Activated naive CD4-positive, alpha-beta T cell treated with anti-CD3 and anti-CD28 coated beads for 36 hours (primary cell): ENCODE data around the gene NUP107. TPM values are rescaled to one million over a fixed set of nuclear protein-coding genes. Genes with fewer than 3 reads are reported as not detected.

Experiments
- CTCF ChIA-PET: fragments of 350-600 bp; sonication (Branson Sonifier 250); formaldehyde crosslinking; loops from one replicate; lab custom pipeline; 2021; ENCODE audit warnings: antibody characterized with exemption; lab: Charles Lee
- DNase-seq: peaks from one replicate; pipeline ENCODE4 v3.0.0-alpha.2; 2020
- H3K27ac Mint-ChIP-seq: one replicate; pipeline ENCODE4 v1.8.0; 2021; ENCODE audit warnings: mild to moderate bottlenecking, mixed read lengths
- H3K27me3 Mint-ChIP-seq: one replicate; pipeline ENCODE4 v1.8.0; 2021; ENCODE audit warnings: low read depth, mixed read lengths
- H3K36me3 Mint-ChIP-seq: one replicate; pipeline ENCODE4 v1.8.0; 2021; ENCODE audit warnings: low read depth, mixed read lengths
- H3K4me1 Mint-ChIP-seq: one replicate; pipeline ENCODE4 v1.8.0; 2021; ENCODE audit warnings: low read depth, mixed read lengths
- H3K4me3 Mint-ChIP-seq: one replicate; pipeline ENCODE4 v1.8.0; 2021; ENCODE audit warnings: mild to moderate bottlenecking, moderate library complexity, mixed read lengths
- H3K9me3 Mint-ChIP-seq: one replicate; pipeline ENCODE4 v1.8.0; 2021; ENCODE audit warnings: mixed read lengths
- intact Hi-C: fragments of 100-400 bp; cut with micrococcal nuclease; formaldehyde crosslinking; loops from one replicate; pipeline ENCODE4 v1.15.1; 2023
- total RNA-seq, 2 experiments: library from RNA; stranded (reverse); gene quantifications; one replicate each; pipeline ENCODE4 v1.2.3, GENCODE V29; 2021

Gene NUP107
- total RNA-seq, 2 experiments from 2014 or later, result 126 to 135 TPM

- Mint-ChIP-seq H3K27ac (no peak overlapping the region), H3K36me3 (no peaks in the 10 kb centered on the region), H3K9me3 (no peaks in the 10 kb centered on the region), H3K4me1 (no peaks in the 10 kb centered on the region), H3K27me3 (no peaks in the 10 kb centered on the region), H3K4me3 (no peak overlapping the region)
- CTCF ChIA-PET, result interaction anchor here (0.6 kb wide), 1 partner anchor 505 kb away, joined by 3 read pairs; no protein-coding TSS in a partner anchor
- DNase-seq, result no peak
- intact Hi-C loops, result no loop called here
Observed at GRCh38 chr12:68781728-68782127, 95.0 kb downstream of the NUP107 start.

GRCh38 chr12:68784015-68784414 lies 97.2 kb downstream of the NUP107 start:
- no peak overlapping the region for H3K27ac Mint-ChIP-seq
- no peaks in the 10 kb centered on the region for H3K9me3 Mint-ChIP-seq
- no peaks in the 10 kb centered on the region for H3K4me1 Mint-ChIP-seq
- H3K27me3 Mint-ChIP-seq, result no peaks in the 10 kb centered on the region
- CTCF ChIA-PET, result no interaction called here
- intact Hi-C loops, result no loop called here
- no peak for DNase-seq
- no peaks in the 10 kb centered on the region for H3K36me3 Mint-ChIP-seq
- H3K4me3 Mint-ChIP-seq, result no peak overlapping the region

GRCh38 chr12:68785358-68785757 lies 98.6 kb downstream of the NUP107 start:
- CTCF ChIA-PET, result no interaction called here
- H3K9me3 Mint-ChIP-seq, result no peaks in the 10 kb centered on the region

GRCh38 chr12:68785823-68786222 lies 99.0 kb downstream of the NUP107 start:
- no peaks in the 10 kb centered on the region for H3K36me3 Mint-ChIP-seq
- H3K27ac Mint-ChIP-seq, result no peak overlapping the region
- DNase-seq, result no peak
- intact Hi-C loops, result no loop called here
- H3K4me1 Mint-ChIP-seq, result no peaks in the 10 kb centered on the region
- no peaks in the 10 kb centered on the region for H3K27me3 Mint-ChIP-seq
- no peak overlapping the region for H3K4me3 Mint-ChIP-seq
- CTCF ChIA-PET, result no interaction called here
- H3K9me3 Mint-ChIP-seq, result no peaks in the 10 kb centered on the region

More at GRCh38 chr12:68785358-68785757, 98.6 kb downstream of the NUP107 start:
- no peaks in the 10 kb centered on the region for H3K4me1 Mint-ChIP-seq
- no peak for DNase-seq
- no peak overlapping the region for H3K27ac Mint-ChIP-seq
- no peaks in the 10 kb centered on the region for H3K27me3 Mint-ChIP-seq
- intact Hi-C loops, result no loop called here
- H3K36me3 Mint-ChIP-seq, result no peaks in the 10 kb centered on the region
- H3K4me3 Mint-ChIP-seq, result no peak overlapping the region

- Mint-ChIP-seq H3K27me3 (no peaks in the 10 kb centered on the region), H3K27ac (no peak overlapping the region), H3K9me3 (no peaks in the 10 kb centered on the region), H3K4me3 (no peak overlapping the region), H3K4me1 (no peaks in the 10 kb centered on the region), H3K36me3 (no peaks in the 10 kb centered on the region)
- CTCF ChIA-PET, result no interaction called here
- intact Hi-C loops, result no loop called here
- DNase-seq, result no peak
Observed at GRCh38 chr12:68786929-68787328, 100.2 kb downstream of the NUP107 start.

- Mint-ChIP-seq H3K27me3 (no peaks in the 10 kb centered on the region), H3K36me3 (no peaks in the 10 kb centered on the region)
- intact Hi-C loops, result no loop called here
Observed at GRCh38 chr12:68788554-68789143, 101.9 kb downstream of the NUP107 start.

GRCh38 chr12:68789144-68789878 lies 102.5 kb downstream of the NUP107 start:
- intact Hi-C loops, result no loop called here
- Mint-ChIP-seq H3K27ac (no peak overlapping the region), H3K9me3 (no peaks in the 10 kb centered on the region), H3K36me3 (no peaks in the 10 kb centered on the region), H3K4me3 (no peak overlapping the region), H3K27me3 (no peaks in the 10 kb centered on the region), H3K4me1 (no peaks in the 10 kb centered on the region)
- CTCF ChIA-PET, result no interaction called here
- DNase-seq, result no peak

More at GRCh38 chr12:68788554-68789143, 101.9 kb downstream of the NUP107 start:
- DNase-seq, result no peak
- CTCF ChIA-PET, result no interaction called here
- Mint-ChIP-seq H3K4me1 (no peaks in the 10 kb centered on the region), H3K27ac (no peak overlapping the region), H3K4me3 (no peak overlapping the region), H3K9me3 (no peaks in the 10 kb centered on the region)

- Mint-ChIP-seq H3K36me3 (no peaks in the 10 kb centered on the region), H3K9me3 (no peaks in the 10 kb centered on the region), H3K27ac (no peak overlapping the region), H3K27me3 (no peaks in the 10 kb centered on the region), H3K4me3 (no peak overlapping the region), H3K4me1 (no peaks in the 10 kb centered on the region)
- DNase-seq, result no peak
- CTCF ChIA-PET, result no interaction called here
- intact Hi-C loops, result loop anchor here (5.0 kb wide), 1 partner anchor 458 kb away; the partner anchor contains the start of gene MDM1
Observed at GRCh38 chr12:68790081-68790951, 103.5 kb downstream of the NUP107 start.

GRCh38 chr12:68790952-68791234 lies 104.1 kb downstream of the NUP107 start:
- no peaks in the 10 kb centered on the region for H3K36me3 Mint-ChIP-seq
- intact Hi-C loops, result loop anchor here (5.0 kb wide), 1 partner anchor 459 kb away; the partner anchor contains the start of gene MDM1
- no peaks in the 10 kb centered on the region for H3K27me3 Mint-ChIP-seq
- no peak overlapping the region for H3K27ac Mint-ChIP-seq
- H3K4me3 Mint-ChIP-seq, result no peak overlapping the region
- CTCF ChIA-PET, result no interaction called here
- H3K9me3 Mint-ChIP-seq, result no peaks in the 10 kb centered on the region
- H3K4me1 Mint-ChIP-seq, result no peaks in the 10 kb centered on the region
- DNase-seq, result no peak

GRCh38 chr12:68791897-68792481 lies 105.2 kb downstream of the NUP107 start:
- Mint-ChIP-seq H3K9me3 (no peaks in the 10 kb centered on the region), H3K27ac (no peak overlapping the region), H3K27me3 (no peaks in the 10 kb centered on the region), H3K36me3 (no peaks in the 10 kb centered on the region), H3K4me3 (no peak overlapping the region), H3K4me1 (no peaks in the 10 kb centered on the region)
- DNase-seq, result no peak
- intact Hi-C loops, result loop anchor here (5.0 kb wide), 1 partner anchor 460 kb away; the partner anchor contains the start of gene MDM1
- CTCF ChIA-PET, result no interaction called here

GRCh38 chr12:68792952-68793351 lies 106.2 kb downstream of the NUP107 start:
- H3K9me3 Mint-ChIP-seq, result no peaks in the 10 kb centered on the region
- H3K4me1 Mint-ChIP-seq, result no peaks in the 10 kb centered on the region
- H3K27me3 Mint-ChIP-seq, result no peaks in the 10 kb centered on the region
- H3K36me3 Mint-ChIP-seq, result no peaks in the 10 kb centered on the region
- CTCF ChIA-PET, result interaction anchor here (0.7 kb wide), 1 partner anchor 431 kb away, joined by 4 read pairs; no protein-coding TSS in a partner anchor
- peak; percentile 37 for DNase-seq
- H3K4me3 Mint-ChIP-seq, result no peak overlapping the region
- no peak overlapping the region for H3K27ac Mint-ChIP-seq
- intact Hi-C loops, result loop anchor here (5.0 kb wide), 1 partner anchor 461 kb away; the partner anchor contains the start of gene MDM1

- no peak overlapping the region for H3K4me3 Mint-ChIP-seq
- no peaks in the 10 kb centered on the region for H3K27me3 Mint-ChIP-seq
- DNase-seq, result no peak
- H3K36me3 Mint-ChIP-seq, result no peaks in the 10 kb centered on the region
- no peaks in the 10 kb centered on the region for H3K4me1 Mint-ChIP-seq
- CTCF ChIA-PET, result interaction anchor here (0.7 kb wide), 1 partner anchor 431 kb away, joined by 4 read pairs; no protein-coding TSS in a partner anchor
- no peaks in the 10 kb centered on the region for H3K9me3 Mint-ChIP-seq
- intact Hi-C loops, result loop anchor here (5.0 kb wide), 1 partner anchor 461 kb away; the partner anchor contains the start of gene MDM1
- H3K27ac Mint-ChIP-seq, result no peak overlapping the region
Observed at GRCh38 chr12:68793436-68793835, 106.7 kb downstream of the NUP107 start.
